BE2C (cell line): ENCODE results near the gene COL27A1.

Experiments used
- DNase-seq: peaks from one replicate; pipeline ENCODE4 v3.0.0-alpha.2; 2020
- H3K27me3 ChIP-seq: fragments of 250-450 bp; sonication (Bioruptor Pico); 2 replicates; pipeline ENCODE4 v1.5.1; 2020; ENCODE audit warnings: mild to moderate bottlenecking
- H3K36me3 ChIP-seq: fragments of 250-450 bp; sonication (Bioruptor Pico); 2 replicates; pipeline ENCODE4 v1.5.1; 2020; ENCODE audit warnings: mild to moderate bottlenecking
- H3K4me1 ChIP-seq: fragments of 250-450 bp; sonication (Bioruptor Pico); 2 replicates; pipeline ENCODE4 v1.5.1; 2020
- H3K4me3 ChIP-seq: 2 replicates; pipeline ENCODE4 v1.5.1; 2011; ENCODE audit warnings: low read depth, low read length
- H3K9me3 ChIP-seq: fragments of 250-450 bp; sonication (Bioruptor Pico); 2 replicates; pipeline ENCODE4 v1.5.1; 2020
- TF ChIP-seq, protein P1 (sequence below): IDR thresholded peaks from 2 replicates; pipeline ENCODE4 v1.5.1; 2012; ENCODE audit warnings: mild to moderate bottlenecking, low read depth, low read length

COL27A1 gene

DNA sequence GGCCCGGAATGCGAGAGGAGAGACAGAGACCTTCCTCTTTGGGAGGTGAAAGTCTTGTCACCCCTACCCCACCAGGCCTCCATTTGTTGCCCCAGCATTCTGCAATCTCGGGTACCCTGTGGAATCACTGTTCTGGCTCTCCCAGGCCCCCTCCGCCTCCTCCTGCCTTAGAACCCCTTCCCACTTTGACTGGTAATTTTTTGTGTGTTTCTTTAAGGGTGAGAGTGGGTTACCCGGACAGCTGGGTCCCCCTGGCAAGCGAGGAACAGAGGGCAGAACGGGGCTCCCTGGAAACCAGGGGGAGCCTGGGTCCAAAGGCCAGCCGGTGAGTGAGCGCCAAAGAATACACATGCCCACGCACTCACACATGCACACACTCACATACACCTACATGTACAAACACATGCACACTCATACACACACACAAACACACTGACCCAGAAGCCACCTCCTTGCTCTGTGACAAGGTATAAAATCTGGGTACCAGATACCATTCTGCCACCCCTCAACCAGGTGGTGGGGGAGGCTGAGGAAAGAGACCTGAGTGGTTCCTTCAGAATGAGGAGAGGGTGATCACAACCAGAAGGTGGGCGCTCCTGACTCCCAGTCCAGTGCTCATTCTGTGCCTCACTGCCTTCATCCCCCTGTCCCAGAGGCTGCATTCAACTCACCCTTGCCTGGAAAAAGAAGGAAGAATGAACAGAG, 136.7 kb downstream of the COL27A1 start:
- TF ChIP-seq, protein P1, sequence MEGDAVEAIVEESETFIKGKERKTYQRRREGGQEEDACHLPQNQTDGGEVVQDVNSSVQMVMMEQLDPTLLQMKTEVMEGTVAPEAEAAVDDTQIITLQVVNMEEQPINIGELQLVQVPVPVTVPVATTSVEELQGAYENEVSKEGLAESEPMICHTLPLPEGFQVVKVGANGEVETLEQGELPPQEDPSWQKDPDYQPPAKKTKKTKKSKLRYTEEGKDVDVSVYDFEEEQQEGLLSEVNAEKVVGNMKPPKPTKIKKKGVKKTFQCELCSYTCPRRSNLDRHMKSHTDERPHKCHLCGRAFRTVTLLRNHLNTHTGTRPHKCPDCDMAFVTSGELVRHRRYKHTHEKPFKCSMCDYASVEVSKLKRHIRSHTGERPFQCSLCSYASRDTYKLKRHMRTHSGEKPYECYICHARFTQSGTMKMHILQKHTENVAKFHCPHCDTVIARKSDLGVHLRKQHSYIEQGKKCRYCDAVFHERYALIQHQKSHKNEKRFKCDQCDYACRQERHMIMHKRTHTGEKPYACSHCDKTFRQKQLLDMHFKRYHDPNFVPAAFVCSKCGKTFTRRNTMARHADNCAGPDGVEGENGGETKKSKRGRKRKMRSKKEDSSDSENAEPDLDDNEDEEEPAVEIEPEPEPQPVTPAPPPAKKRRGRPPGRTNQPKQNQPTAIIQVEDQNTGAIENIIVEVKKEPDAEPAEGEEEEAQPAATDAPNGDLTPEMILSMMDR = no peak
- H3K36me3 ChIP-seq = no peaks in the 10 kb centered on the region
- H3K4me3 ChIP-seq = no peak overlapping the region
- no peak for DNase-seq
- peaks cover 3% of the 10 kb centered on the region; the same call in 1 of the 2 replicates for H3K27me3 ChIP-seq
- no peaks in the 10 kb centered on the region for H3K9me3 ChIP-seq
- H3K4me1 ChIP-seq = no peaks in the 10 kb centered on the region

DNA sequence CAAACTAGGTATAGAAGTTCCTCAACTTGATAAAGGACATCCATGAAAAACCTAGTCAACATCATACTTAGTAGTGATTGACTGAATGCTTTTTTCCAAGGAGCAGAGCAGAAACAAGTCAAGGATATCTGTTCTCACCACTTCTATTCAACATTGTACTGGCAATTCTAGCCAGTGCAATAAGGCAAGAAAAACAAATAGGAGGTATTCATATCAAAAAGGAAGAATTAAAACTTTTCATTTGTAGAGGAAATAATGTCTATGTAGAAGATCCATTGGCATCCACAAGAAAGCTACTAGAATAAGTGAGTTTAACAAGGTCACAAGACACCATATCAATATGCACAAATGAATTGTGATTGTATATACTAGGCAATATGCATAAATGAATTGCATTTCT, 139.3 kb downstream of the COL27A1 start:
- Histone ChIP-seq H3K4me1 (no peaks in the 10 kb centered on the region), H3K36me3 (no peaks in the 10 kb centered on the region), H3K9me3 (no peaks in the 10 kb centered on the region), H3K27me3 (peaks cover 3% of the 10 kb centered on the region; the same call in 1 of the 2 replicates), H3K4me3 (no peak overlapping the region)
- no peak for DNase-seq
- TF ChIP-seq, protein P1 = no peak

DNA sequence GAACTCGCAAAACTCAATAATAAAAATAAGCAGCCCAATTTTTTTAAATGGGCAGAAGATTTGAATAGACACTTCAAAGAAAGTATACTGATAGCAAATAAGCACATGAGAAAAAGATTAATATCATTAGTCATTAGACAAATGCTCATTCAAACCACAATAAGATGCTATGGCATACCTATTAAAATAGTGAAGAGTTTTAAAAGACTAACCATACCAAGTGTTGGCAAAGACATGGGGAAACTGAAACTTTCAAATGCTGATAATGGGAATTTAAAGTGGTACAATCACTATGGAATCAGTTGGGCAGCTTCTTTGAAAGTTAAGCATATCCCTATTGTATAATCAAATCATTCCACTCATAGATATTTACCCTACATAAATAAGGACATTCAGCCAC, 141.0 kb downstream of the COL27A1 start:
- DNase-seq = no peak
- no peaks in the 10 kb centered on the region for H3K9me3 ChIP-seq
- H3K4me1 ChIP-seq = no peaks in the 10 kb centered on the region
- TF ChIP-seq, protein P1 = no peak
- H3K4me3 ChIP-seq = no peak overlapping the region
- H3K36me3 ChIP-seq = no peaks in the 10 kb centered on the region
- H3K27me3 ChIP-seq = no peaks in the 10 kb centered on the region; the same call in 1 of the 2 replicates

DNA sequence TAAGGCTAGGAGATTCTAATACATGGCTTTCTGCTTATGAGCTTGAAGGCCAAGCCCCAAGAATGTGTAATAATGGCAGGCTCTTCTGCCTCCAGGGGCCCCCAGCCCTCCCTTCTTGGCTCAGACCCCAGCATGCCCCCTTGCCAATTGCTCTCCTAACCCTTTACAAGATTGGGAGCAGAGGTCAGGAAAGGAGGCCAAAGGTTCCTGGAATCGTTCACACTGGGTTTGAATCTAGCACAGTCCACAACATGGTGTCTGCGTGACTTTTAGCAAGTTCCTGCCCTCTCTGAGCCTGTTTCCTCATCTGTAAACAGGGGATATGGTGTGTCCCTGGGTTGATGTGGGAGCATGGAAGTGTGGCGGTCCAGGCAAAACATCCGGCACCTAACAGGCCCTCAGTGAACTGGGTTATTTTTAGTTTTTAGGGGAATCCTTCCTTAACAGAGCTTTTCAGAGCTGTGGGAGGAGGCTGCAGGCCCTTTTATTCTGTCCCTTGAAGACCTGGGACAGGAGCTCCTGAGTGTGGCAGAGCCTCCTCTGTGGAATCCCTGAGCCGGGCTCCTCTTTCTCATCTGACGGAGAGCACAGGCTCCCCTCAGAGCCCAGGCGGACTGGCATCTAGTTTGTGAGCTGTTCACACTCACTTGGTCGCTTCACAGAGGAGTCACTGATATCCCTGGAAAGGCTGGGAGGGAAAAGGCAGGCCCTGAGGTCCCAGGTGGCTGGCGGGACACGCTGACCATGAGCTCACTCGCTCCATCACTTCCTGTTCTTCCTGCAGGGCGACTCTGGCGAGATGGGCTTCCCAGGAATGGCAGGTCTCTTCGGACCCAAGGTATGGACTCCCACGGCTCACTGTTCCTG, 144.2 kb downstream of the COL27A1 start:
- TF ChIP-seq, protein P1 = no peak
- H3K9me3 ChIP-seq = no peaks in the 10 kb centered on the region

DNA sequence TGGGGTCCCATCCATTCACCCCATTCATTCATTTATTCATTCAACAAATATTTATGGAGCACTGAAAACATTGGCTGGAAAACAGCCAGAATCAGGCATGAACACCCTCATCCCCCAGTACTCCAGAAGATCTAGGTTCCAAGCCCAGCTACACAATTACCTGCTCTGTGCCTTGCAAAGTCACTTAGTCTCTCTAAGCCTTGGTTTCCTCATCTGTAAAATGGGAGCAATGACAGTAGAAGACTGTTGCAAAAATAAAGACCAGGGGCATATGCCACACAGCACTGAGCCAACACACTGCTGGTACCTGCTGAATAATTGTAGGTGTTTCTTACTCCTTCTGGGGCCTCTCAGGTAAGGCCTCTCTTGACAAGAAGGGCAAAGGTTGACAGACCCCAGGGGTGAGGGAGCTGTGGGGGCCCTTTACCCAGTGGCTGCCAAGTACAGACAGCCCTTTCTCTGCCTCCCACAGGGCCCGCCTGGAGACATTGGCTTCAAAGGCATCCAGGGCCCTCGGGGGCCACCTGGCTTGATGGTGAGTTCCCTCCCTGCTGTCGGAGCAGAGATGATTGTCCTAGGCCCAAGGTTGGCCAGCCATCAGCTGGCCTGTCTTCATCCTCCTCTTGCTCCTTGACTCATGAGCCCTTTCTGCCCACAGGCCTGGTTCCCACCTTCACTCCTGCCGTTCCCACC, 145.0 kb downstream of the COL27A1 start:
- peaks cover 2% of the 10 kb centered on the region; the same call in 1 of the 2 replicates for H3K4me1 ChIP-seq
- DNase-seq = no peak
- no peaks in the 10 kb centered on the region for H3K9me3 ChIP-seq
- H3K27me3 ChIP-seq = no peaks in the 10 kb centered on the region
- TF ChIP-seq, protein P1 = no peak
- H3K36me3 ChIP-seq = no peaks in the 10 kb centered on the region
- no peak overlapping the region for H3K4me3 ChIP-seq

More for the DNA sequence above, 144.2 kb downstream of the COL27A1 start:
- Histone ChIP-seq H3K4me3 (no peak overlapping the region), H3K4me1 (no peaks in the 10 kb centered on the region), H3K27me3 (no peaks in the 10 kb centered on the region), H3K36me3 (no peaks in the 10 kb centered on the region)
- no peak for DNase-seq
